ENCODE results near the gene OR6C4. TPM values are rescaled to one million over a fixed set of nuclear protein-coding genes. Genes with fewer than 3 reads are reported as not detected.
"Not testable (repeated sequence)": the region's sequence is repeated elsewhere in the genome, so short reads cannot be mapped to it uniquely, and the experiment has no call there.

The OR6C4 gene
- not detected for total RNA-seq
- total RNA-seq (2013) = not detected
- total RNA-seq = 0 to 0.07 (median 0) reads per million in 29 experiments

DNA sequence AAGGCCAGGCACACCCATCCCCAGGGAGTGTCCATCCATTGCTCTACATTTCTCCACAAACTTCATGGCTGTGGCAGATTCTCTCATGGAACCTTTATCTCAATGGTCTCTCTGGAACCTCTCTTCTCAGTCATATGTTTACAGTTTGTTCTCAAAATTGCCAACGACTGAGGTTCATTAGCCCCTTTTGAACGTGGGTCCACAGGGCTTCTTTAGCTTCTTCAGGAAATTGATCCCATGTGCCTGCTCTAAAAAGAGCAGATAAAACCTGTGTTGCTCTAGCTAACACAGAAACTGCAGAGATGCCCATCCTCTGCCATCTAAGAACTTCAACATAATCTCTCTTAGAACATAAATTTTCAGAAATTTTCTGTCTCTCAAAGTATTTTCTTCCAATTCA is at the start of gene OR6C4:
TSS of gene OR6C4 (plus strand) at position 301 of the 400 bp plus-strand sequence. CDS start 1,625 bp downstream, outside the sequence.
- POLR2A ChIA-PET = no interaction called here
- H3K4me1 Mint-ChIP-seq = no peaks in the 10 kb centered on the region
- CTCF ChIA-PET = no interaction called here
- peaks cover 28 to 38% of the 10 kb centered on the region in 2 donors for H3K27me3 Mint-ChIP-seq
- DNase-seq (no peak), ATAC-seq (replicated peaks in 1 of 4) (no peak)
- Histone ChIP-seq H3K4me3 (ENCODE audit: control insufficient read depth in 1 of 2, extremely low read depth in 1 of 2, low read length in 1 of 2) (no peak within 1 kb of the TSS), H3K27me3 (replicated peaks in 1 of 2; ENCODE audit: control insufficient read depth in 2 of 2, extremely low read depth in 1 of 2, insufficient read depth in 2 of 2, low read length in 1 of 2) (peaks cover 2 to 10% of the 10 kb centered on the region in 2 experiments), H3K4me1 (ENCODE audit: control insufficient read depth in 1 of 2, extremely low read depth in 1 of 2, insufficient read depth in 2 of 2, low read length in 2 of 2) (no peaks in the 10 kb centered on the region), H3K9me3 (no peaks in the 10 kb centered on the region), H3K27ac (ENCODE audit: low read length) (no peak within 1 kb of the TSS), H3K36me3 (ENCODE audit: control insufficient read depth in 2 of 2, extremely low read depth in 1 of 2, insufficient read depth in 1 of 2, low read length in 1 of 2) (no peaks in the 10 kb centered on the region)
- H3K27ac Mint-ChIP-seq = no peak within 1 kb of the TSS
- H3K9me3 Mint-ChIP-seq = peaks cover 0 to 8% (median 4%) of the 10 kb centered on the region in 3 donors
- H3K4me3 Mint-ChIP-seq = no peak within 1 kb of the TSS
- 0% methylated on average over 1 of the region's 2 CpGs for WGBS (ENCODE audit: insufficient coverage)
- H3K36me3 Mint-ChIP-seq = no peaks in the 10 kb centered on the region

DNA sequence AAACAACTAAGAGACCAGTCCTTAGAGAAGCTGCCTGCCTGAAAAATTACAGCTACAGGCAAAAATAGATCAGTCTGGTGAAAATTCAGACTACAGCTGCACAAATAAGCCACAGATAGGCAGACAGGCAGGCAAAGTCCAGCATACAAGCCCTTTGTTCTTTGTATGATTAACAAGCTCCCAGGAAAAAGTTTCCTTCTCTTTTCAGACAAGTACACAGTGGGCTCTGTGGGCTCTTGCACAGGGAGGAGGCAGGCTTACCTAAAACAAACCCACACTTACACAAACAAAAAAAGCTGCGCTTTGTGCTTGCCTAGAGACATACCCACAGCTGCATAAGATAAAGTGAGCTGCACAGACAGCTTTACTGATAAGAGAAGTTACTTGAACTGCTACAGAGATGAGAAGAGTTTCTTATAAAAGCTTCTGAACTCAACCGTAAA is 49.6 kb upstream of the OR6C4 start:
- Histone ChIP-seq H3K27me3 (replicated peaks in 1 of 2; ENCODE audit: control insufficient read depth in 2 of 2, extremely low read depth in 1 of 2, insufficient read depth in 2 of 2, low read length in 1 of 2) (peaks cover 0 to 2% of the 10 kb centered on the region in 2 experiments), H3K9me3 (no peaks in the 10 kb centered on the region), H3K4me1 (ENCODE audit: control insufficient read depth in 1 of 2, extremely low read depth in 1 of 2, insufficient read depth in 2 of 2, low read length in 2 of 2) (no peaks in the 10 kb centered on the region), H3K27ac (ENCODE audit: low read length) (no peak overlapping the region), H3K36me3 (ENCODE audit: control insufficient read depth in 2 of 2, extremely low read depth in 1 of 2, insufficient read depth in 1 of 2, low read length in 1 of 2) (no peaks in the 10 kb centered on the region), H3K4me3 (ENCODE audit: control insufficient read depth in 1 of 2, extremely low read depth in 1 of 2, low read length in 1 of 2) (no peak overlapping the region)
- WGBS (ENCODE audit: insufficient coverage) = no CpG with 5 or more reads among the region's 2 CpGs
- ChIA-PET CTCF (no interaction called here), POLR2A (no interaction called here)
- no peaks in the 10 kb centered on the region for H3K9me3 Mint-ChIP-seq
- peaks cover 11 to 16% of the 10 kb centered on the region in 2 donors for H3K27me3 Mint-ChIP-seq
- H3K36me3 Mint-ChIP-seq = no peaks in the 10 kb centered on the region
- no peak for ATAC-seq (replicated peaks in 1 of 4)
- no peak overlapping the region for H3K4me3 Mint-ChIP-seq
- H3K4me1 Mint-ChIP-seq = no peaks in the 10 kb centered on the region
- DNase-seq = no peak
- H3K27ac Mint-ChIP-seq = no peak overlapping the region

DNA sequence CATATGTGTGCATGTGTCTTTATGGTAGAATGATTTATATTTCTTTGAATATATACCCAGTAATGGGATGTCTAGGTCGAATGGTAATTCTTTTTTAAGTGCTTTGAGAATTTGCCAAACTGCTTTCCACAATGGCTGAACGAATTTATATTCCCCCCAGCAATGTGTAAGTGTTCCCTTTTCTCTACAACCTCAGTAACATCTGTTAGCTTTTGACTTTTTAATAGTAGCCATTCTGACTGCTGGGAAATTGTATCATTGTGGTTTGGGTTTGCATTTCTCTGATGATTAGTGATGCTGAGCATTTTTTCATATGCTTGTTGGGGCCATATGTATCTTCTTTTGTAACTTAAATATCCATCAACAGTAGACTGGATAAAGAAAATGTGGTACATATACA is 47.8 kb upstream of the OR6C4 start:
- Histone ChIP-seq H3K36me3 (ENCODE audit: control insufficient read depth in 2 of 2, extremely low read depth in 1 of 2, insufficient read depth in 1 of 2, low read length in 1 of 2) (no peaks in the 10 kb centered on the region), H3K9me3 (no peaks in the 10 kb centered on the region), H3K4me1 (ENCODE audit: control insufficient read depth in 1 of 2, extremely low read depth in 1 of 2, insufficient read depth in 2 of 2, low read length in 2 of 2) (no peaks in the 10 kb centered on the region), H3K27me3 (replicated peaks in 1 of 2; ENCODE audit: control insufficient read depth in 2 of 2, extremely low read depth in 1 of 2, insufficient read depth in 2 of 2, low read length in 1 of 2) (peaks cover 0 to 2% of the 10 kb centered on the region in 2 experiments), H3K4me3 (ENCODE audit: control insufficient read depth in 1 of 2, extremely low read depth in 1 of 2, low read length in 1 of 2) (no peak overlapping the region), H3K27ac (ENCODE audit: low read length) (no peak overlapping the region)
- DNase-seq = no peak
- Mint-ChIP-seq H3K4me1 (no peaks in the 10 kb centered on the region), H3K27me3 (peaks cover 11 to 15% of the 10 kb centered on the region in 2 donors), H3K36me3 (no peaks in the 10 kb centered on the region), H3K9me3 (no peaks in the 10 kb centered on the region), H3K4me3 (no peak overlapping the region), H3K27ac (no peak overlapping the region)
- CTCF ChIA-PET = no interaction called here
- ATAC-seq (replicated peaks in 1 of 4) = no peak
- POLR2A ChIA-PET = no interaction called here
- no CpG with 5 or more reads among the region's 2 CpGs for WGBS (ENCODE audit: insufficient coverage)

DNA sequence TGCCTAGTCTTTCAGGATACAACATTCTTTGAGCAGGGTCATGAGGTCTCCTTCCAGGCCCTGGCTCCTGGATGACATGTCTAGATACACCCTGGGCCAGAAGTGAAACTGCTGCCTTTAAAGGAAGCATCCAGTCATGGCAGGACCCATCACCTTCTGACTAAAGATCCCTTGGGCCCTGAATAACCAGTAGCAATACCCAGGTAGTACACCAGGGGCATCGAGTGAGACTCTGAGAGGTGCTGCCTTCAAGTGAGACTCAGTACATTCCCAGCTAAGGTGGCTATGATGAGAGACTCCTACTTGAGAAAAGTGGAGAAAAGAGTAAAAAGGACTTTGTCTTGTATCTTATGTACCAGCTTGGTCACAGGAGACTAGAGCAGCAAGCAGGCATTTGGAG is 33.7 kb upstream of the OR6C4 start:
- no peak for DNase-seq

DNA sequence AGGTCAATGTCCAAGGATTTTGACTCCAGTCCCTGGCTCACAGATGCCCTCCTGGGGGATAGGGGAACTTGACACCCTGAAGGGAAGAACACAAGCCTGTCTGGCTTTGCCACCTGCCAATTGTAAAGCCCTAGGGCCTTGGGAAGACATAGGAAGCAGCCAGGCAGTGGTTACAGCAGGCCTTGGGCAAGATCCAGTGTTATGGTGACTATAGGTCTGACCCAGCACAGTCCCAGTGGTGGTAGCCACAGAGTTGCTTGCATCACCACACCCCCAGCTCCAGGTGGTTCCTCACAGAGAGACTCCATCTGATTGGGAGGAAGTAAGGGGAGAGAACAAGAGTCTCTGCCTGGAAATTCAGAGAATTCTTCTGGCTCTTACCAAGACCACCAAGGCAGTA is 33.0 kb upstream of the OR6C4 start:
- CTCF ChIA-PET = no interaction called here
- Mint-ChIP-seq H3K4me1 (no peaks in the 10 kb centered on the region), H3K9me3 (peaks cover 0 to 4% (median 0%) of the 10 kb centered on the region in 3 donors), H3K36me3 (no peaks in the 10 kb centered on the region), H3K27me3 (peaks cover 35 to 36% of the 10 kb centered on the region in 2 donors), H3K27ac (no peak overlapping the region), H3K4me3 (no peak overlapping the region)
- no peaks in the 10 kb centered on the region for H3K36me3 ChIP-seq (ENCODE audit: control insufficient read depth in 2 of 2, extremely low read depth in 1 of 2, insufficient read depth in 1 of 2, low read length in 1 of 2)
- peaks cover 0 to 7% of the 10 kb centered on the region in 2 experiments for H3K27me3 ChIP-seq (replicated peaks in 1 of 2; ENCODE audit: control insufficient read depth in 2 of 2, extremely low read depth in 1 of 2, insufficient read depth in 2 of 2, low read length in 1 of 2)
- H3K9me3 ChIP-seq = no peaks in the 10 kb centered on the region
- no peak for ATAC-seq (replicated peaks in 1 of 4)
- H3K4me1 ChIP-seq (ENCODE audit: control insufficient read depth in 1 of 2, extremely low read depth in 1 of 2, insufficient read depth in 2 of 2, low read length in 2 of 2) = no peaks in the 10 kb centered on the region
- POLR2A ChIA-PET = no interaction called here
- no peak for DNase-seq
- no peak overlapping the region for H3K27ac ChIP-seq (ENCODE audit: low read length)
- no peak overlapping the region for H3K4me3 ChIP-seq (ENCODE audit: control insufficient read depth in 1 of 2, extremely low read depth in 1 of 2, low read length in 1 of 2)

More for the DNA sequence above, 33.7 kb upstream of the OR6C4 start:
- Mint-ChIP-seq H3K4me1 (no peaks in the 10 kb centered on the region), H3K27ac (no peak overlapping the region), H3K27me3 (peaks cover 35 to 36% of the 10 kb centered on the region in 2 donors), H3K9me3 (peaks cover 0 to 4% (median 0%) of the 10 kb centered on the region in 3 donors), H3K36me3 (no peaks in the 10 kb centered on the region), H3K4me3 (no peak overlapping the region)
- POLR2A ChIA-PET = no interaction called here
- no peak overlapping the region for H3K27ac ChIP-seq (ENCODE audit: low read length)
- no CpG with 5 or more reads among the region's 1 CpG for WGBS (ENCODE audit: insufficient coverage)
- no peak overlapping the region for H3K4me3 ChIP-seq (ENCODE audit: control insufficient read depth in 1 of 2, extremely low read depth in 1 of 2, low read length in 1 of 2)
- H3K36me3 ChIP-seq (ENCODE audit: control insufficient read depth in 2 of 2, extremely low read depth in 1 of 2, insufficient read depth in 1 of 2, low read length in 1 of 2) = no peaks in the 10 kb centered on the region
- peaks cover 0 to 7% of the 10 kb centered on the region in 2 experiments for H3K27me3 ChIP-seq (replicated peaks in 1 of 2; ENCODE audit: control insufficient read depth in 2 of 2, extremely low read depth in 1 of 2, insufficient read depth in 2 of 2, low read length in 1 of 2)
- no peaks in the 10 kb centered on the region for H3K4me1 ChIP-seq (ENCODE audit: control insufficient read depth in 1 of 2, extremely low read depth in 1 of 2, insufficient read depth in 2 of 2, low read length in 2 of 2)
- H3K9me3 ChIP-seq = no peaks in the 10 kb centered on the region
- no peak for ATAC-seq (replicated peaks in 1 of 4)
- CTCF ChIA-PET = no interaction called here

DNA sequence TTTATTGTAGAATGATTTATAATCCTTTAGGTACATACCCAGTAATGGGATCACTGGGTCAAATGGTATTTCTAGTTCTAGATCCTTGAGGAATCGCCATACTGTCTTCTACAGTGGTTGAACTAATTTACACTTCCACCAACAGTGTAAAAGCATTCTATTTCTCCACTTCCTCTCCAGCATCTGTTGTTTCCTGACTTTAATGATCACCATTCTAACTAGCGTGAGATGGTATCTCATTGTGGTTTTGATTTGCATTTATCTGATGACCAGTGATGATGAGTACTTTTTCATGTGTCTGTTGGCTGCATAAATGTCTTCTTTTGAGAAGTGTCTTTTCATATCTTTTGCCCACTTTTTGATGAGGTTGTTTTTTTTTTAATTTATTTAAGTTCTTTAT is 1.2 kb upstream of the OR6C4 start:
- H3K4me1 Mint-ChIP-seq; H3K4me1 ChIP-seq (ENCODE audit: control insufficient read depth in 1 of 2, extremely low read depth in 1 of 2, insufficient read depth in 2 of 2, low read length in 2 of 2); H3K4me3 Mint-ChIP-seq; H3K36me3 Mint-ChIP-seq; ATAC-seq (replicated peaks in 1 of 4); H3K9me3 ChIP-seq; H3K4me3 ChIP-seq (ENCODE audit: control insufficient read depth in 1 of 2, extremely low read depth in 1 of 2, low read length in 1 of 2); H3K27ac ChIP-seq (ENCODE audit: low read length); H3K9me3 Mint-ChIP-seq; H3K27ac Mint-ChIP-seq; POLR2A ChIA-PET; DNase-seq; H3K36me3 ChIP-seq (ENCODE audit: control insufficient read depth in 2 of 2, extremely low read depth in 1 of 2, insufficient read depth in 1 of 2, low read length in 1 of 2): not testable (repeated sequence)
- peaks cover 31 to 37% of the 10 kb centered on the region in 2 donors for H3K27me3 Mint-ChIP-seq
- peaks cover 0 to 10% of the 10 kb centered on the region in 2 experiments for H3K27me3 ChIP-seq (replicated peaks in 1 of 2; ENCODE audit: control insufficient read depth in 2 of 2, extremely low read depth in 1 of 2, insufficient read depth in 2 of 2, low read length in 1 of 2)
- CTCF ChIA-PET = interaction anchor here in 1 of 2 donors (0.6 kb wide), 1 partner anchor 806 kb away, joined by 3 read pairs; no protein-coding TSS in a partner anchor
- WGBS (ENCODE audit: insufficient coverage) = no CpG with 5 or more reads among the region's 2 CpGs

DNA sequence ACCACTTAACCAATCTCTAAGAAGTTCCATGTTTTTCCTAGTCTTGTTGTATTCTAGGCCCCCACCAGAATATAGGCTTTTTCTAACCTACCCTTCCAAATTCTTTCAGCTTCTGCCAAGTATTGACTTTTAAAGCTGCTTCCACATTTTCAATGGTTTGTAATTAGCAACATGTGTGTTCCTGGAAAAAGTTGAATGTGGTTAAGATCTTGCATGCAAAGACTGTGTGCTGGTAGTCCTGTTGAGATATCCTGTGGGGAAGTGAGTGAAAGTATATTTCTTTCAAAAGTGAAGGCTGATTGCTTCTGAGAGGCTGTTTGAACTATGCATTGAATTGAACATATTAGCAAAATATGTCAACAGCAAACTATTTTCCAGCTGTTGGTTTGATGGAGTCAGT is 646 bp upstream of the OR6C4 start:
- no peaks in the 10 kb centered on the region for H3K4me1 Mint-ChIP-seq
- ATAC-seq (replicated peaks in 1 of 4) (no peak), DNase-seq (no peak)
- no peak overlapping the region for H3K27ac ChIP-seq (ENCODE audit: low read length)
- peaks cover 0 to 8% (median 4%) of the 10 kb centered on the region in 3 donors for H3K9me3 Mint-ChIP-seq
- H3K36me3 ChIP-seq (ENCODE audit: control insufficient read depth in 2 of 2, extremely low read depth in 1 of 2, insufficient read depth in 1 of 2, low read length in 1 of 2) = no peaks in the 10 kb centered on the region
- H3K27ac Mint-ChIP-seq = no peak overlapping the region
- no peaks in the 10 kb centered on the region for H3K9me3 ChIP-seq
- H3K36me3 Mint-ChIP-seq = no peaks in the 10 kb centered on the region
- H3K4me3 Mint-ChIP-seq = no peak overlapping the region
- H3K27me3 Mint-ChIP-seq = peaks cover 26 to 33% of the 10 kb centered on the region in 2 donors
- ChIA-PET CTCF (interaction anchor here in 1 of 2 donors (0.6 kb wide), 1 partner anchor 806 kb away, joined by 3 read pairs; no protein-coding TSS in a partner anchor), POLR2A (no interaction called here)
- H3K4me1 ChIP-seq (ENCODE audit: control insufficient read depth in 1 of 2, extremely low read depth in 1 of 2, insufficient read depth in 2 of 2, low read length in 2 of 2) = no peaks in the 10 kb centered on the region
- no peak overlapping the region for H3K4me3 ChIP-seq (ENCODE audit: control insufficient read depth in 1 of 2, extremely low read depth in 1 of 2, low read length in 1 of 2)
- peaks cover 2 to 10% of the 10 kb centered on the region in 2 experiments for H3K27me3 ChIP-seq (replicated peaks in 1 of 2; ENCODE audit: control insufficient read depth in 2 of 2, extremely low read depth in 1 of 2, insufficient read depth in 2 of 2, low read length in 1 of 2)

All from T-cell (primary cell).